Mononuclear cell (primary cell): ENCODE measurements around the gene DTX3. TPM values are rescaled to one million over a fixed set of nuclear protein-coding genes. Genes with fewer than 3 reads are reported as not detected.

Experiments
- H3K27me3 ChIP-seq: 2 replicates; pipeline ENCODE4 v1.6.0; 2011; ENCODE audit warnings: low read length, control low read depth; ENCODE audit not compliant: insufficient read depth
- H3K4me1 ChIP-seq: 2 replicates; pipeline ENCODE4 v1.5.1; 2011; ENCODE audit warnings: mild to moderate bottlenecking, low read length, control low read depth; ENCODE audit not compliant: insufficient read depth
- H3K4me3 ChIP-seq: 2 replicates; pipeline ENCODE4 v1.5.1; 2011; ENCODE audit warnings: mild to moderate bottlenecking, low read length, moderate library complexity
- H3K9me3 ChIP-seq: 2 replicates; pipeline ENCODE4 v1.5.1; 2011; ENCODE audit warnings: low read depth, mild to moderate bottlenecking, control low read depth, low read length
- total RNA-seq: library from RNA; depleted of rRNA; stranded (reverse); fragments of >200 nt; gene quantifications from one replicate; pipeline ENCODE4 v1.2.3, GENCODE V29; 2012

The DTX3 gene
- total RNA-seq, 1 donor: 12.6 TPM

DNA sequence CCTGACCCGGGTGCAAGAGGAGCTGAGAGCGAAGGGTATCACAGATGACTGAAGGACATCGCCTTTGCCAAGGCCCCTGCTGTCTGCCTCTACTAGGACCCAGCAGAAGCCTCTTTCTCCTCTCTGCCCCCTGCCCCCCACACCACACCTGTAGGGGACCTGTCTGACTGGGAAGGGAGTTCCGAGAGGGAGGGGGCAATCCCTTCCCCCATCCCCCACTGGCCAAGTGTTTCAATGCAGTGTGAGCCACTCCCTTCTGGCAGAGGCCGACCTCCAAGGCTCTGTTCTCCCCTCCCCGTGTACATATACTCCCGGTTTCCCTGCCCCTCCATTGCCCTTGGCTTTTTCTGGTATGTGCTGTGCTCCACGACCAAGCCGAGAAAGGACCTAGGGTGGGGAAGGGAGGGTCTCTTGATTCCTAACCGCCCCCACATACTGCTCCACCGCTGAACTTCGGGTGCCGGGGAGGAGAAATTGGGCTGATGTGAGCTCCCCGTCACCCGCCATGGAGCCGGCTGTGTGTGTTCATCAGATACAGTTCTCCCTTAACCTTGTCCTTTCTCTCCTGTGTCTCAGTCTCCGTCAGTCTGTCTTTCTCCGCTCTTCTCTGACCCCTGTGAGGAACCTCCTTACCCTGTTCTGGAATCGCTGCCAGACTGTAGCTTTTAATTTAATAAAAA is 4.6 kb downstream of the DTX3 start:
- Histone ChIP-seq H3K4me1 (peaks cover 31% of the 10 kb centered on the region), H3K9me3 (no peaks in the 10 kb centered on the region), H3K27me3 (peaks cover 46% of the 10 kb centered on the region), H3K4me3 (no peak overlapping the region)

DNA sequence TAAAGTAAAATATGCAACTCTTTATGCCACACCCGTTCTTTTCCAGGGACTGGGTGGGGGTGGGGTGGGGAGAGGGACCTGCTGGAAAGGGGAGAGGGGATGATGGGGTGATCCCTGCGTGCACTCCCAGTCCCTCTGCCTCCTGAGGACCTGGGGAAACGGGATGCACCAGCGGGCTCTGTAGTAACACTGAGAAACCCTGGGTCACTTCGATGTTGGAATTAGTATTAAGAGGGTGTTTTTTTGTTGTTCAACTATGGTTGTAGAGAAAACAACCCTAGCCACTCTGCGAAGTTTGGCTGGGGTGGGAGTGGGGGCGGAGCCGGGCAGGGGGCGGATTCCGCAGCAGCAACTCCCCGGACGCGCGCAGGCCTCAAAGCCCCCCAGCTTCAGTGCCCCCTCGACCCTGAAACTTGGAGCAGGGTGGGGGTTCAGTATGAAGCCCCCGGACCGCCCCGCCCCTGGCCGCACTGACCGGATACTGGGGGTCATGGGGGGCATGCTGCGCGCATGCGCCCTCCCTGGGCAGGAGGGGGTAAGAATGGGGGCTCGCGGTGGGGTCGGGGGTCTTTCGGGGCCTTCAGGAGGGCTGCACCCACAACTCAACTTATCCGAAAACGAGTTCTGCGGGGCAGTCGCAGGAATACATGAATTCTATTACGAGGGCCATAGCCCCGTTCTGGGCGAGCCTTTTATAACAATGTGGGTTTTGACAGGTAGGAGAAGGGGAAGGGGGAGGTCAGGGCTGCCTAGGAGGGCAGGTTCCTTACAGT is 5.3 kb downstream of the DTX3 start:
- peaks cover 43% of the 10 kb centered on the region for H3K27me3 ChIP-seq

DNA sequence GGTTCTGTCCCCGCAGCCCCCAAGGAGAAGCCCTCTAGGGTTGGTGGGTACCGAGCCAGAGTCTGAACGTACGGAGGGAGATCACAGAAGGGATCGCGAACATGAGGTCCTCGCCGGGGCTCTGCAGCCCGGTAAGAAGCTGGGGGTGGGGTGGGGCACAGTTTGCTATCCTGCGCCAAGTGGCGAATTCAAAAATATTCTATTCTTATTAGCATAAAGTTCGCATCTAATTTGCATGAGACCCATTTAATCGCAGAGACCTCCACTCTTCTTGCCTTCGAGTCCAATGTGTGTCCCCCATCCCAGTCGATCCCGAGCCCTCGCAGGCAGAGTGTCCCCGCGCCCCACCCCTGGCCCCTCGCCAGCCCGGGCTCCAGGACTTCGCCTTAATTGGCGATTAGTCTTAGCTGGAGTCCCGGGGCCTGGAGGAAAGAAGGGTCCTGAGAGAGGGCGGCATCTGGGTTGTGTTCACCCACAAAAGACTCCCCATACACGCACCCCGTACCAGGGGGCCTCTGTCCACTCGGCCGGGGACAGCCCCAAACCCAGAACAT is 6.0 kb downstream of the DTX3 start:
- H3K9me3 ChIP-seq: no peaks in the 10 kb centered on the region
- no peak overlapping the region for H3K4me3 ChIP-seq
- H3K27me3 ChIP-seq: peaks cover 40% of the 10 kb centered on the region
- H3K4me1 ChIP-seq: peaks cover 23% of the 10 kb centered on the region

More for the DNA sequence above, 5.3 kb downstream of the DTX3 start:
- peaks cover 30% of the 10 kb centered on the region for H3K4me1 ChIP-seq
- no peak overlapping the region for H3K4me3 ChIP-seq
- H3K9me3 ChIP-seq: no peaks in the 10 kb centered on the region

DNA sequence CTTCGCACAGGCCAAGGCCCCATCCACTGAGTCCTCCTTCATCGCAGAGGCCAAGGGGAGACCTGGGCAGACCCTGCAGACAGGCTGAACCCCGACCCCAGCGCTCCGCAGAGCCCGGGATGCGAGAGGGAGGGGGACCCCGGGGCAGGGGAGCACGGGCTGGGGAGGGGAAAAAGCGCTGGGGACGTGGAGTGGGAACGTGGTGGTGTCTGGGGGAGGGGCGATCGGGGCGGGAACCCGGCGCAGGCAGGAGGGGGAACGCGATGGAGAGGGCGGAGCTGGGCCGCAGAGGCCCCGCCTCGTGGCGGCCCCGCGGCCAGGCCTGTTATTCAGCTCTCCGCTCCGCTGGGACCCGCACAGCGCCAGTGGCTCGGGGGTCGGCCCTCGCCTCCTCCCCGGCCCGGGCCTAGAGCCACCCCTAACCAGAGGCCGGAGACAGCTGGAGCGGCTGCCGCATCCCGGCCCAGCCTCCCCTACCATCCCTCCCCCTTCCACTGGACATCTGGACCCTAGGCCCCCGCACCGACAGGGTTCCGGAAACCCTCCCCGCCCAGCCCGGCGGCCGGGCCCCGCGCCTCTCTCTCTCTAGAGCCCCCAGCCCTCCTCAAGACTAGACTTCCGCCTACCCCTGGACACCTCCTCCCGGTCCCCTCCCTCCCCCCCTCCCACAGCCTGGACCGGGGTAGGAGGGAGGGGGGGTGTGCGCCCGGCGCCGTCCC is 6.6 kb downstream of the DTX3 start, which contains the start of gene ARHGEF25:
Gene ARHGEF25 (plus strand): TSS at position 328 of the 719 bp plus-strand sequence. CDS start 460 bp downstream, outside the sequence.
- peaks cover 21% of the 10 kb centered on the region for H3K4me1 ChIP-seq
- H3K4me3 ChIP-seq: peak within 1 kb of the TSS; percentile 20
- H3K27me3 ChIP-seq: peaks cover 36% of the 10 kb centered on the region
- no peaks in the 10 kb centered on the region for H3K9me3 ChIP-seq

DNA sequence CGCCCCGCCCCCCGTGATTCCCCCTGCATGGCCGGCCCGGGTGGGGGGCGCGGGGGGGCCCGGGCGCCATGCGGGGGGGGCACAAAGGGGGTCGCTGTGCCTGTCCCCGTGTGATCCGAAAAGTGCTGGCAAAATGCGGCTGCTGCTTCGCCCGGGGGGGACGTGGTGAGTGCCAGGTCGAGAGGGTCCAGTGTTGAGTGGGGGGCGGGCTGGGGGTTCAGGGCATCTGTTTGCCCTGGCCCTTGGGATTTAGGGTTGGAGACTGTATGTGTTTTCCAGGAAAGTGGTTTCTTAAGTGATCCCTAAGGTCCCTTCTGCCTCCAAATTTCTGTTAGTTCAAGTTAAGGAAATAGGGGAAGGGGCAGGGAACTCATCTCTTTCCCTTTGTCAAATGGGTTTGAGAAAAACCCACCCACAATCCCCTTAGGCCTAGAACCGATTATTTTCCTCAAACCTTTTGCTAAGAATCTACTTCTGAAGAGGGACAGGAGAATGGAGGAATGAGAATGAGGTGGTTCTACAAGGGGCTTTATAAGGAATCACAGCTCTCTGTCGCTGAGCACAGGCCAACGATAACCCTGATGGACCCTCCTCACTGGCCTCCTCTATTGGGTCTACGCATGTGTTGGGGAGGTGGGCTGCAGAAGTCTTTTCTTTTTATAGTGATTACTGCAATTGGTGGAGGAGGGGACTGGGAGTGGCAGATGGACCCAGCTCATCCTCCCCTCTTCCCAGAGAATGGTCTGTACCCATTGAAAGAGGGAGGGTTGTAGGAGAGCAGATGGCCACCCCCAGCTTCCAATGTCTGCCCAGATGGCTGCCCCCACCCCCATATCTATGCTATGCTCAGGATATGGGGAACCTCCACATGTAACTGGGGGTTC is 7.4 kb downstream of the DTX3 start:
- Histone ChIP-seq H3K4me1 (peaks cover 21% of the 10 kb centered on the region), H3K27me3 (peaks cover 35% of the 10 kb centered on the region), H3K4me3 (no peak overlapping the region), H3K9me3 (no peaks in the 10 kb centered on the region)

DNA sequence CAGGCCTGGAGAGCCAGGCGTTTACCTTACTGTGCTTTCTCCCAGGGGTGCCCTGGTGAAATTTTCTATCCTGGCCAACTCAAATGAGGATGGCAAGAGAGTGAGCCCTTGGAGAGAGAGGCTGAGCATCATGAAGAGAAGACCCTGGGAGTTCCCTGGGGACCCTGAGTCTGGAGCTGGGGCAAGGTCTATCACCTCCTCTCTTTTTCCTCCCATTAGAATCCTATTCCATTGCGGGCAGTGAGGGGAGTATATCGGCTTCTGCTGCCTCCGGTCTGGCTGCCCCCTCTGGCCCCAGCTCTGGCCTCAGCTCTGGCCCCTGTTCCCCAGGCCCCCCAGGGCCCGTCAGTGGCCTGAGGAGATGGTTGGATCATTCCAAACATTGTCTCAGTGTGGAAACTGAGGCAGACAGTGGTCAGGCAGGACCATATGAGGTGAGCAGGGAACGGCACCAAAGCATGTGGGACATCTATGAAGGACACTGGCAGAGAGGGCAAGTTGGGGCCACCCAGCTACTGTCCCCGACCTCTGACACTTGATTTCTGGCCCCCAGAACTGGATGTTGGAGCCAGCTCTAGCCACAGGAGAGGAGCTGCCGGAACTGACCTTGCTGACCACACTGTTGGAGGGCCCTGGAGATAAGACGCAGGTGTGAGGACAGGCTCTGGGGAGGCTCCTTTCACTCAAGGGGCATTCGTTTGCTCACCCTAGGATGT is 8.2 kb downstream of the DTX3 start:
- Histone ChIP-seq H3K4me1 (peaks cover 21% of the 10 kb centered on the region), H3K27me3 (peaks cover 43% of the 10 kb centered on the region), H3K9me3 (no peaks in the 10 kb centered on the region), H3K4me3 (no peak overlapping the region)

DNA sequence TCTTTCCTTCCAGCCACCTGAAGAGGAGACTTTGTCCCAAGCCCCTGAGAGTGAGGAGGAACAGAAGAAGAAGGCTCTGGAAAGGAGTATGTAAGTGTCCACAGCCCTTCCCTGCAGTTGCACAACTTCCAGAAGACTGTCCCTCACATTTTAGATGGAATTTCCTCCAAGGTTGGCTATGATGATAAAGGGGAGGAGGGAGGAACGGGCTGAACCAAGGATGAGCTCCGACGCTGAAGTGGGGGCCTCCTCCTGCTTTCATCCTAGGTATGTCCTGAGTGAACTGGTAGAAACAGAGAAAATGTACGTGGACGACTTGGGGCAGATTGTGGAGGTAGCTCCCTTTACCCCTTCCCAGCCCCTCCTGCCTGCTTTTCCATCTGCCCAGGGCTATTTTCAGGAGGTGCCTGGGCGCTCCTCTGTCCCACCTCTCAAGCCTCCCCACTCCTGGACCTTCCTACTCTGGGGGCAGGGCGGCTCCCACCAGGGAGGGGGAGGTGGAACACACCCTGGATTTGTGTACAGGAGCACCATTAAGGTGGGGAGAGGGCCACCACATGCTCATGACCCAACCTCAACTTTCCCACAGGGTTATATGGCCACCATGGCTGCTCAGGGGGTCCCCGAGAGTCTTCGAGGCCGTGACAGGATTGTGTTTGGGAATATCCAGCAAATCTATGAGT is 8.9 kb downstream of the DTX3 start:
- peaks cover 50% of the 10 kb centered on the region for H3K27me3 ChIP-seq
- H3K4me1 ChIP-seq: peaks cover 21% of the 10 kb centered on the region
- H3K4me3 ChIP-seq: no peak overlapping the region
- no peaks in the 10 kb centered on the region for H3K9me3 ChIP-seq

DNA sequence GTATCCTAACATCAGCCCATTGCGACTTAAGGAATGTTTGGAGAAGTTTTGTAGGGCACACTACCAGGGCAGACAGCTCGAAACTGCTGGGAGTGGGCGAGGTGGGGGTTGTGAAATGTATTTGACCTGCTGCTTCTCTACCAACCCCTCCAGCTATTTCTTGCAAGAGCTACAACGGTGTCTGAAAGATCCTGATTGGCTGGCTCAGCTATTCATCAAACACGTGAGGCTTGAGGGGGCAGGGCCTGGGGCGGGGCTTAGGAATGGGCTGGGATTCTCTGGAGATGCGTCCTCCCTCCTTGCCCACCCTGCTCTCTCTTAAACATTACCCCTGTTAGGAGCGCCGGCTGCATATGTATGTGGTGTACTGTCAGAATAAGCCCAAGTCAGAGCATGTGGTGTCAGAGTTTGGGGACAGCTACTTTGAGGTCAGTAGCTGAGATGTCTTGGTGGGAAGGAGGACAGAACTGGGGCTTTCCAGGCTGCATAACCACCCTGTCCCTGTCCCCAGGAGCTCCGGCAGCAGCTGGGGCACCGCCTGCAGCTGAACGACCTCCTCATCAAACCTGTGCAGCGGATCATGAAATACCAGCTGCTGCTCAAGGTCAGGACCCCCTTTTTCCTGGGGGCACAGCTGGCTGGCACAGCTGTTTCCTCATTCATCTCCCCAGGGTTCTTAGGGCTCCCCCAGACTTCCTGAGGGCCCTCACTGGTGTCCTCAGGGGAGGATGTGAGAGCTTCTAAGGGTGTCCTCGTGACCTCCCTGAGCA is 9.7 kb downstream of the DTX3 start:
- Histone ChIP-seq H3K27me3 (peaks cover 53% of the 10 kb centered on the region), H3K4me3 (no peak overlapping the region), H3K9me3 (no peaks in the 10 kb centered on the region), H3K4me1 (peaks cover 23% of the 10 kb centered on the region)

DNA sequence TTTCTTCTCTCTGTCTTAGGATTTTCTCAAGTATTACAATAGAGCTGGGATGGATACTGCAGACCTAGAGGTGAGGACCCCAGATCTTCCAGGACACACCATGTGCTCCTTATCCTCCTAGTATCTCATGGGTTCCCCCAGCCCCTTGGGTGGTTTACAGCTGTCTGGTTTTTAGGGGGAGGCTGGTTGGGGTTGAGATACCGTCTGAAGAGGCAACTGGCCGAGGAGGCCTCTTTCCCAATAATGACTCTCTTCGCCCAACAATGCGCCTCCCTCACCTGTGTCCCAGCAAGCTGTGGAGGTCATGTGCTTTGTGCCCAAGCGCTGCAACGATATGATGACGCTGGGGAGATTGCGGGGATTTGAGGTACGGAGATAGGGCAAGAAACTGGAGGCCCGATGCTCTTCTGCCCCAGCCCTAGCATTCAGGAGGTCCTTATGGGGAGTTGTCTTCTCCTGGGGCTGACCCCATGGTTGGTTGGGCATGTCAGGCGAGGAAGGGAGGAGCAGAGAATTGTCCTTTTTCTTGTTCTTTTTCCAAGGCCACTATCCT is 10.4 kb downstream of the DTX3 start:
- Histone ChIP-seq H3K9me3 (no peaks in the 10 kb centered on the region), H3K4me1 (peaks cover 29% of the 10 kb centered on the region), H3K4me3 (no peak overlapping the region), H3K27me3 (peaks cover 58% of the 10 kb centered on the region)

DNA sequence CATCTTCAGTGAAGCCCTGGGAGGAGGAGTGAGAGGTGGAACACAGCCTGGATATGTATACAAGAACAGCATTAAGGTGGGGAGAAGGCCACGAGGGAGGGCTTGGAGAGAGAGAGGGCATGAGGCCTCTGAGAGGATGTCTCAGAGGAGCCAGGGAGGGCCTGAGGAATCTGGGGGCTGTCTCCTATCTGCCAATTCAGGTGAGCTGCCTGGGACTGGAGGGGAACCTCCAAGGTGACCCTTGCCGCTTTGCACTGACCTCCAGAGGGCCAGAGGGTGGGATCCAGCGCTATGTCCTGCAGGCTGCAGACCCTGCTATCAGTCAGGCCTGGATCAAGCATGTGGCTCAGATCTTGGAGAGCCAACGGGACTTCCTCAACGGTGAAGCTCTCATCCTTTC is 11.0 kb downstream of the DTX3 start:
- Histone ChIP-seq H3K4me3 (no peak overlapping the region), H3K4me1 (peaks cover 30% of the 10 kb centered on the region), H3K27me3 (peaks cover 60% of the 10 kb centered on the region), H3K9me3 (no peaks in the 10 kb centered on the region)

DNA sequence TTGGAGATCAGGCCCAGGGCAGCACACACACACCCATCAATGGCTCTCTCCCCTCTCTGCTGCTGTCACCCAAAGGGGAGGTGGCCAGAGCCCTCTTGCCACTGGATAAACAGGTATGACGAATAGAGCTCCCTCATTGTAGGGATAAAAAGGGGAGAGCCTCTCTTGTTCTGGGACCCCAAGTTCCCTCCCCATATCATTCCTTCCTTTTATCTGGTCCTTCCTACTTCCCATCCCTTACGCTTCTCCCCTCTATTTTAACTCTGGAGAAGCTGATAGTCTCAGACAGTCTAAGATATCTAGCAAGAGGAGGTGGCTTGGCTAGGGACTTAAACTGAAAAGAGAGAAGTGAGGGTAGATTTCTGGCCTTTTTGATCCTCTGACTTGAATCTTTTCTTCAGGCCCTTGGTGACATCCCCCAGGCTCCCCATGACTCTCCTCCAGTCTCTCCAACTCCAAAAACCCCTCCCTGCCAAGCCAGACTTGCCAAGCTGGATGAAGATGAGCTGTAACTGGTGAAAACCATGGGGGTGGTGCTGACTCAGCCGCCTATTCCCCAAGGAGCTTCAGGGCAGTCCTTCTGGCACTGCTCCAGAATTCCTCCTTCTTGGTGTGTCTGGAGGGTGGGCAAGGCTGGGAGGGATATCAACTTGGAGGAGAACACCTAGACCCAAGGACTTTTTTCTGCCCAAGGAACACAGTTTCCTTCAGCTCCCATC is 11.9 kb downstream of the DTX3 start:
- no peak overlapping the region for H3K4me3 ChIP-seq
- H3K4me1 ChIP-seq: peaks cover 31% of the 10 kb centered on the region
- no peaks in the 10 kb centered on the region for H3K9me3 ChIP-seq
- H3K27me3 ChIP-seq: peaks cover 65% of the 10 kb centered on the region

DNA sequence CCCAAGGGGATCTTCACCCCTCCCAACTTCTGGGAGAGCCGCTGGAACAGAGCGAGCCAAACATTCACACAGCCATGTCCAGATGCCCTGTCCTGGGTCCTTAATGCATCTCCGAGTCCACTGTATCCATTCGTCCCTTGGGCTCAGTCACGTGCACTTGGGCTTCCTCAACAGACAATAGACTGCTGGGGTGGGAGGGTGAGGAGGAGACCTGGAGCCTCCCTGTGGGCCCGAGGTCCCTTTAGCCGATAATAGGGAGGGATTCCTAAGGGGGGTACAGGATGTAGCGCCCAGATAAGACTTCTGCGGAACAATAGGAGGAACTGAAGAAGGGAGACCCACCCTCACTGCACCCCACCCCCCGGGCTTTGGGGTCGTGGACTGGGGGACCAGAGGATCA is 13.3 kb downstream of the DTX3 start:
- H3K4me1 ChIP-seq: peaks cover 36% of the 10 kb centered on the region
- H3K27me3 ChIP-seq: peaks cover 67% of the 10 kb centered on the region
- no peaks in the 10 kb centered on the region for H3K9me3 ChIP-seq
- H3K4me3 ChIP-seq: no peak overlapping the region
